HepG2 (cell line): ENCODE measurements around the gene AQP10. TPM values are rescaled to one million over a fixed set of nuclear protein-coding genes. Genes with fewer than 3 reads are reported as not detected.
A peak's percentile ranks its signal among the peaks of the same experiment; 100 is the strongest.

Source experiments
- ARID5B ChIP-seq: IDR thresholded peaks from 2 replicates; pipeline ENCODE4 v1.4.0; 2020; ENCODE audit warnings: mild to moderate bottlenecking, missing genetic modification reagents
- CBX1 ChIP-seq: IDR thresholded peaks from one replicate; pipeline ENCODE4 v1.6.1; 2016; ENCODE audit warnings: antibody characterized with exemption, low read depth
- ERF ChIP-seq: IDR thresholded peaks from 2 replicates; pipeline ENCODE4 v1.6.1; 2018; ENCODE audit warnings: missing biosample characterization, missing genetic modification reagents
- TFDP1 ChIP-seq: IDR thresholded peaks from 2 replicates; pipeline ENCODE4 v1.6.1; 2016; ENCODE audit warnings: missing compliant biosample characterization, missing genetic modification reagents, borderline replicate concordance
- ZFP62 ChIP-seq: sonication (generic); formaldehyde crosslinking; IDR thresholded peaks from 2 replicates; pipeline ENCODE4 v1.4.0; 2020; ENCODE audit warnings: missing genetic modification reagents
- ZNF230 ChIP-seq: sonication (generic); formaldehyde crosslinking; IDR thresholded peaks from 2 replicates; pipeline ENCODE4 v1.4.0; 2020; ENCODE audit warnings: mild to moderate bottlenecking, missing genetic modification reagents
- ZNF3 ChIP-seq: IDR thresholded peaks from 2 replicates; pipeline ENCODE4 v1.7.0; 2017; ENCODE audit warnings: inconsistent platforms
- ZNF343 ChIP-seq: sonication (generic); formaldehyde crosslinking; IDR thresholded peaks from 2 replicates; pipeline ENCODE4 v1.4.0; 2020; ENCODE audit warnings: mild to moderate bottlenecking, missing genetic modification reagents
- ZNF619 ChIP-seq: sonication (generic); formaldehyde crosslinking; IDR thresholded peaks from 2 replicates; pipeline ENCODE4 v1.4.0; 2020; ENCODE audit warnings: mild to moderate bottlenecking, missing genetic modification reagents
- ZNF646 ChIP-seq: sonication (generic); formaldehyde crosslinking; IDR thresholded peaks from 2 replicates; pipeline ENCODE4 v1.9.0; 2021; ENCODE audit warnings: mild to moderate bottlenecking, missing genetic modification reagents
- ZSCAN21 ChIP-seq: sonication (generic); formaldehyde crosslinking; IDR thresholded peaks from 2 replicates; pipeline ENCODE4 v1.8.0; 2022; ENCODE audit warnings: mild to moderate bottlenecking, missing genetic modification reagents, moderate library complexity, borderline replicate concordance
- polyA plus RNA-seq, 8 experiments: library from polyadenylated mRNA; depleted of rRNA in 3 of 8; stranded (reverse) in 7 of 8; unstranded in 1 of 8; fragments of >200 nt; fragmentation: Illumina TruSeq in 4 of 8; extraction: Trizol in 4 of 8; gene quantifications; 2 replicates each; pipeline versions ENCODE4 v1.2.1 to v1.2.3, GENCODE V29; 2011 to 2016; ENCODE audit warnings: low read depth in 4 of 8, missing spikeins in 1 of 8, mixed read lengths in 1 of 8; ENCODE audit not compliant: insufficient read depth in 1 of 8
- total RNA-seq, 5 experiments: library from RNA; depleted of rRNA; stranded (reverse); fragments of >200 nt; fragmentation: Illumina TruSeq; extraction: Trizol; gene quantifications; 2 replicates each; pipeline ENCODE4 v1.2.3, GENCODE V29; 2016; ENCODE audit warnings: low read depth in 1 of 5
- TF ChIP-seq, protein P1 (sequence below): sonication (generic); formaldehyde crosslinking; IDR thresholded peaks from 2 replicates; pipeline ENCODE4 v1.9.0; 2022; ENCODE audit warnings: missing genetic modification reagents, mild to moderate bottlenecking, borderline replicate concordance

The AQP10 gene
- total and polyA plus RNA-seq, 2 of the 13 experiments (the other 11 are each of a cell fraction or from before 2014, with no cell fraction given): 0.30 TPM; not detected in 1

- TF ChIP-seq ZSCAN21 (0 out of 2 replicates have a peak, but pooled peaks have one; percentile 33), ZNF230 (CRISPR knock-in tag) (no peak), ZNF619 (CRISPR knock-in tag) (no peak), ZNF646 (CRISPR knock-in tag) (no peak), CBX1 (no peak), TFDP1 (CRISPR knock-in tag) (no peak), ZNF3 (CRISPR knock-in tag) (no peak), ZFP62 (CRISPR knock-in tag) (no peak), ERF (CRISPR knock-in tag) (no peak), ZNF343 (no peak), ARID5B (CRISPR knock-in tag) (no peak)
- TF ChIP-seq, protein P1, sequence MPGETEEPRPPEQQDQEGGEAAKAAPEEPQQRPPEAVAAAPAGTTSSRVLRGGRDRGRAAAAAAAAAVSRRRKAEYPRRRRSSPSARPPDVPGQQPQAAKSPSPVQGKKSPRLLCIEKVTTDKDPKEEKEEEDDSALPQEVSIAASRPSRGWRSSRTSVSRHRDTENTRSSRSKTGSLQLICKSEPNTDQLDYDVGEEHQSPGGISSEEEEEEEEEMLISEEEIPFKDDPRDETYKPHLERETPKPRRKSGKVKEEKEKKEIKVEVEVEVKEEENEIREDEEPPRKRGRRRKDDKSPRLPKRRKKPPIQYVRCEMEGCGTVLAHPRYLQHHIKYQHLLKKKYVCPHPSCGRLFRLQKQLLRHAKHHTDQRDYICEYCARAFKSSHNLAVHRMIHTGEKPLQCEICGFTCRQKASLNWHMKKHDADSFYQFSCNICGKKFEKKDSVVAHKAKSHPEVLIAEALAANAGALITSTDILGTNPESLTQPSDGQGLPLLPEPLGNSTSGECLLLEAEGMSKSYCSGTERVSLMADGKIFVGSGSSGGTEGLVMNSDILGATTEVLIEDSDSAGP (CRISPR knock-in tag): peak; percentile 48; the same call in 1 of the 2 replicates
Measured at GRCh38 chr1:154325583-154326545, 5.0 kb downstream of the AQP10 start (continued).
